ENCODE results near the gene RAD51B.

The RAD51B gene

GRCh38 chr14:68333262-68333661, 513.7 kb downstream of the RAD51B start:
- TF ChIP-seq, protein P1, sequence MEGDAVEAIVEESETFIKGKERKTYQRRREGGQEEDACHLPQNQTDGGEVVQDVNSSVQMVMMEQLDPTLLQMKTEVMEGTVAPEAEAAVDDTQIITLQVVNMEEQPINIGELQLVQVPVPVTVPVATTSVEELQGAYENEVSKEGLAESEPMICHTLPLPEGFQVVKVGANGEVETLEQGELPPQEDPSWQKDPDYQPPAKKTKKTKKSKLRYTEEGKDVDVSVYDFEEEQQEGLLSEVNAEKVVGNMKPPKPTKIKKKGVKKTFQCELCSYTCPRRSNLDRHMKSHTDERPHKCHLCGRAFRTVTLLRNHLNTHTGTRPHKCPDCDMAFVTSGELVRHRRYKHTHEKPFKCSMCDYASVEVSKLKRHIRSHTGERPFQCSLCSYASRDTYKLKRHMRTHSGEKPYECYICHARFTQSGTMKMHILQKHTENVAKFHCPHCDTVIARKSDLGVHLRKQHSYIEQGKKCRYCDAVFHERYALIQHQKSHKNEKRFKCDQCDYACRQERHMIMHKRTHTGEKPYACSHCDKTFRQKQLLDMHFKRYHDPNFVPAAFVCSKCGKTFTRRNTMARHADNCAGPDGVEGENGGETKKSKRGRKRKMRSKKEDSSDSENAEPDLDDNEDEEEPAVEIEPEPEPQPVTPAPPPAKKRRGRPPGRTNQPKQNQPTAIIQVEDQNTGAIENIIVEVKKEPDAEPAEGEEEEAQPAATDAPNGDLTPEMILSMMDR (IDR thresholded peaks at IDR 0.05; ENCODE audit: insufficient read depth, low read length), result no peak
- TF ChIP-seq SPI1 (IDR thresholded peaks at IDR 0.05; ENCODE audit: borderline replicate concordance, low read depth), result peak; percentile 20
- no peak for DNase-seq (ENCODE audit: low read depth in 1 of 2, low spot score in 1 of 2)
- H3K27me3 ChIP-seq (ENCODE audit: insufficient read depth, poor library complexity, severe bottlenecking), result no peaks in the 10 kb centered on the region
- H3K27ac ChIP-seq (replicated peaks), result no peak overlapping the region
- no peak overlapping the region for H3K4me3 ChIP-seq (replicated peaks; ENCODE audit: insufficient read depth, low read length)

DNA sequence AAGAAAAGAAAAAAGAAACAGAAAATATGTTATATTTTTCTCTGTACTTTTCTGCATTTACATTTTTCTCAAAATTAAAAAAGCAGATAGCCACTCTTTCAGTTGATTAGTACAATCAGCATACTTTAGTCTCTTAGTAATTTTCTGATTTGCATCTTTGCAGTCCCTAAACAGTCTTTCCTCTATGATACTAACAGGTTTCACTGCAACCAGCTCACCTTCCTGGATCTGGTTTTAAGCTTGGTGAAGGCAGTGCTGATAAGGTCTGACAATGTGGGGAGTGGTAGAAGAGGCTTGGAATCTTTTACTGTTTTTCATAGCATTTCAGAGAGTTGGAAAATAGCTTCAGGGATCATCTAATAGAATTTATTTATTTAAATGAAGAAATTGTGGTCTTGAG, 515.7 kb downstream of the RAD51B start:
- TF ChIP-seq, protein P2, sequence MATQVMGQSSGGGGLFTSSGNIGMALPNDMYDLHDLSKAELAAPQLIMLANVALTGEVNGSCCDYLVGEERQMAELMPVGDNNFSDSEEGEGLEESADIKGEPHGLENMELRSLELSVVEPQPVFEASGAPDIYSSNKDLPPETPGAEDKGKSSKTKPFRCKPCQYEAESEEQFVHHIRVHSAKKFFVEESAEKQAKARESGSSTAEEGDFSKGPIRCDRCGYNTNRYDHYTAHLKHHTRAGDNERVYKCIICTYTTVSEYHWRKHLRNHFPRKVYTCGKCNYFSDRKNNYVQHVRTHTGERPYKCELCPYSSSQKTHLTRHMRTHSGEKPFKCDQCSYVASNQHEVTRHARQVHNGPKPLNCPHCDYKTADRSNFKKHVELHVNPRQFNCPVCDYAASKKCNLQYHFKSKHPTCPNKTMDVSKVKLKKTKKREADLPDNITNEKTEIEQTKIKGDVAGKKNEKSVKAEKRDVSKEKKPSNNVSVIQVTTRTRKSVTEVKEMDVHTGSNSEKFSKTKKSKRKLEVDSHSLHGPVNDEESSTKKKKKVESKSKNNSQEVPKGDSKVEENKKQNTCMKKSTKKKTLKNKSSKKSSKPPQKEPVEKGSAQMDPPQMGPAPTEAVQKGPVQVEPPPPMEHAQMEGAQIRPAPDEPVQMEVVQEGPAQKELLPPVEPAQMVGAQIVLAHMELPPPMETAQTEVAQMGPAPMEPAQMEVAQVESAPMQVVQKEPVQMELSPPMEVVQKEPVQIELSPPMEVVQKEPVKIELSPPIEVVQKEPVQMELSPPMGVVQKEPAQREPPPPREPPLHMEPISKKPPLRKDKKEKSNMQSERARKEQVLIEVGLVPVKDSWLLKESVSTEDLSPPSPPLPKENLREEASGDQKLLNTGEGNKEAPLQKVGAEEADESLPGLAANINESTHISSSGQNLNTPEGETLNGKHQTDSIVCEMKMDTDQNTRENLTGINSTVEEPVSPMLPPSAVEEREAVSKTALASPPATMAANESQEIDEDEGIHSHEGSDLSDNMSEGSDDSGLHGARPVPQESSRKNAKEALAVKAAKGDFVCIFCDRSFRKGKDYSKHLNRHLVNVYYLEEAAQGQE (IDR thresholded peaks at IDR 0.05; ENCODE audit: insufficient replicate concordance, low read depth), result no peak
- no peak for TF ChIP-seq GABPA (IDR thresholded peaks at IDR 0.05; ENCODE audit: low read depth)
- no peak for TF ChIP-seq POLR2AphosphoS5 (IDR thresholded peaks at IDR 0.05; ENCODE audit: low read depth)
- TF ChIP-seq SPI1 (IDR thresholded peaks at IDR 0.05; ENCODE audit: borderline replicate concordance, low read depth), result no peak
- TF ChIP-seq, protein P1 (IDR thresholded peaks at IDR 0.05; ENCODE audit: insufficient read depth, low read length), result no peak
- no peak for DNase-seq (ENCODE audit: low read depth in 1 of 2, low spot score in 1 of 2)
- no peak overlapping the region for H3K4me3 ChIP-seq (replicated peaks; ENCODE audit: insufficient read depth, low read length)
- H3K27me3 ChIP-seq (ENCODE audit: insufficient read depth, poor library complexity, severe bottlenecking), result no peaks in the 10 kb centered on the region
- no peak overlapping the region for H3K27ac ChIP-seq (replicated peaks)

GRCh38 chr14:68336165-68336564, 516.6 kb downstream of the RAD51B start:
- no peak for DNase-seq (ENCODE audit: low read depth in 1 of 2, low spot score in 1 of 2)
- Histone ChIP-seq H3K27ac (replicated peaks) (no peak overlapping the region), H3K27me3 (ENCODE audit: insufficient read depth, poor library complexity, severe bottlenecking) (no peaks in the 10 kb centered on the region), H3K4me3 (replicated peaks; ENCODE audit: insufficient read depth, low read length) (no peak overlapping the region)
- no peak for TF ChIP-seq SPI1 (IDR thresholded peaks at IDR 0.05; ENCODE audit: borderline replicate concordance, low read depth)
- TF ChIP-seq GABPA (IDR thresholded peaks at IDR 0.05; ENCODE audit: low read depth), result no peak
- no peak for TF ChIP-seq POLR2AphosphoS5 (IDR thresholded peaks at IDR 0.05; ENCODE audit: low read depth)
- TF ChIP-seq, protein P1 (IDR thresholded peaks at IDR 0.05; ENCODE audit: insufficient read depth, low read length), result no peak

- TF ChIP-seq, protein P1 (IDR thresholded peaks at IDR 0.05; ENCODE audit: insufficient read depth, low read length), result no peak
- no peak for TF ChIP-seq GABPA (IDR thresholded peaks at IDR 0.05; ENCODE audit: low read depth)
- no peak for TF ChIP-seq SPI1 (IDR thresholded peaks at IDR 0.05; ENCODE audit: borderline replicate concordance, low read depth)
- no peak for TF ChIP-seq POLR2AphosphoS5 (IDR thresholded peaks at IDR 0.05; ENCODE audit: low read depth)
- TF ChIP-seq, protein P2 (IDR thresholded peaks at IDR 0.05; ENCODE audit: insufficient replicate concordance, low read depth), result no peak
- no peak for DNase-seq (ENCODE audit: low read depth in 1 of 2, low spot score in 1 of 2)
- Histone ChIP-seq H3K4me3 (replicated peaks; ENCODE audit: insufficient read depth, low read length) (no peak overlapping the region), H3K27ac (replicated peaks) (no peak overlapping the region), H3K27me3 (ENCODE audit: insufficient read depth, poor library complexity, severe bottlenecking) (no peaks in the 10 kb centered on the region)
Measured at GRCh38 chr14:68337279-68337678, 517.7 kb downstream of the RAD51B start.

Measured in HL-60 (cell line).